ENCODE data around the gene ZBTB8OS.
"Not testable (repeated sequence)": the region's sequence is repeated elsewhere in the genome, so short reads cannot be mapped to it uniquely, and the experiment has no call there.

ZBTB8OS gene

GRCh38 chr1:32650248-32650751 lies at the start of gene ZBTB8OS:
ZBTB8OS (minus strand) TSS chr1:32650550; CDS start chr1:32650529, 21 bp downstream.
- DNase-seq (ENCODE audit: low read depth) = peak; percentile 72

DNA sequence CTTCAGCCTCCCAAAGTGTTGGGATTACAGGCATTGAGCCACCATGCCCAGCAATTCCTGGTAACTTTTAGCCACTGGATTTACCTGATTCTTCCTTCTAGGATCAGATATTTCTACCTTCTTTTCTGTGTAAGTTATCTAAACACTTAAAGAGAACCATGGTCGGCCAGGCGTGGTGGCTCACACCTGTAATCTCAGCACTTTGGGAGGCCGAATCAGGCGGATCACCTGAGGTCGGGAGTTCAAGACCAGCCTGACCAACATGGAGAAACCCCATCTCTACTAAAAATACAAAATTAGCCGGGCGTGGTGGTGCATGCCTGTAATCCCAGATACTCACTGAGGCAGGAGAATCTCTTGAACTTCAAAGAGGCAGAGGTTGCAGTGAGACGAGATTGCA lies 46.6 kb upstream of the ZBTB8OS start:
- DNase-seq (ENCODE audit: low read depth) = not testable (repeated sequence)

GRCh38 chr1:32696041-32696440 lies 45.7 kb upstream of the ZBTB8OS start:
- DNase-seq (ENCODE audit: low read depth) = no peak

- peak; percentile 64 for DNase-seq (ENCODE audit: low read depth)
These were observed 45.0 kb upstream of the ZBTB8OS start for GRCh38 chr1:32695098-32695904.

DNA sequence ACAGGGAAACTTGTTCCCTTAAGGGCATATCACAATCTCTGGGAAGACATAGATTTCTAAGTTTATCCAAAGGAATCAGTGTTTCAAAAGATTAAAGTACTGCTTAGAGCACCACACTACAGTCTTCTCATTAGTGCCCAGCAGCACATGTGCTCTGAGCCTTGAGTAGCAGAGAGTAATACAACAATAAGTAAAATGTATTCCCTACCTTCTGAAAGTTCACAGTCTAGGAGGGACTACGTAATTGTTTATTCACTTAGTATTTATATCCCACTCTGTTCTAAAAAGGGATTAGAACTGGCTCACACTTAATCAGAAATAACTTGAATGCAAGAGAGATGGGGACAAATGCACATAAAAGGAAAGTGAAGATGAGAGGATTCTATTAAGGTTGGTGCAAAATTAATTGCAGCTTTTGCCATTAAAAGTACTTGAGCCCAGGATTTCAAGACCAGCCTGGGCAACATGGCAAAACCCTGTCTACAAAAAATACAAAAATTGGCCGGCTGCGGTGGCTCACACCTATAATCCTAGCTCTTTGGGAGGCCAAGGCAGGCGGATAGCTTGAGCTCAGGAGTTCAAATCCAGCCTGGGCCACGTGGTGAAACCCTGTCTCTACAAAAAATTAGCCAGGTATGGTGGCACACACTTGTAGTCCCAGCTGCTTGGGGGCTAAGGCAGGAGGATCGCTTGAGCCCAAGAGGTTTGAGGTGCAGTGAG lies 43.3 kb upstream of the ZBTB8OS start:
- DNase-seq (ENCODE audit: low read depth) = no peak

DNA sequence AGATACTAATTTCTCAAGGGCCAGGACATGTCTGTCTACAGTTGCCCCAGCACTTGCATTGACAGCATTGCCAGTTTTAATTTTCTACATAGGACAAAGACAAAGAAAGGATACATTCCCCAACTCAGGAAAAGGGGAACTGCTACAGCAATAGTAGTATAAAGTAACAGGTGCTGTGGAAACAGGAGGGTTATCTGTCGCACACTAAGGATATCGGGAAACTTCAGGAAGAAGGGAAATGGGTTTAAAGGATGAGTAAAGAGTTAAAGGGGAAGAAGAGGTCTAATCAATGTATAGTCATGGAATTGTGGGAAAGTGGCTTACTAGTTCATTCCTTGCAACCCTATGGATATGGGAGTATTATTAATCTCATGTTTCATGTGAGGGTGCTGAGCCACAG lies 36.0 kb upstream of the ZBTB8OS start:
- no peak for DNase-seq (ENCODE audit: low read depth)

DNA sequence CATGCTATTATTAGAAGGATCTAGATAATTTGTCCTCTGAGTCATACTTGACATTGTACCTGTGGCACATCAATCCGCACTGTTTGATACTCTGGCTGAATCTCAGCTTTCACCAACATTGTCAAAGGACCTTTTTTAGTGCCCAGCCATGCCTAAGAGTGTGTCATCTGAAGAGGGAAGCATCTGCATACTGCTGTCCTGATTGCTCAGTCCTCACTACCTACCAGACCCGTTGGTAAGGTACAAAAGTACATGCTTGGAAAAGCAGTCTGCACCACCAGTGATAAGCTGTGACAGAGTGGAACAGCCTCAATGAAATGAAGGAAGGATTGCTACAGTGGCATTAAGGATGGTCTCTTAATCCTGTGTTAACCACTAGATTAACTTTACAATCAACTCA lies 35.1 kb upstream of the ZBTB8OS start:
- DNase-seq (ENCODE audit: low read depth) = no peak

- no peak for DNase-seq (ENCODE audit: low read depth)
These were observed 33.9 kb upstream of the ZBTB8OS start for GRCh38 chr1:32684167-32684811.

DNA sequence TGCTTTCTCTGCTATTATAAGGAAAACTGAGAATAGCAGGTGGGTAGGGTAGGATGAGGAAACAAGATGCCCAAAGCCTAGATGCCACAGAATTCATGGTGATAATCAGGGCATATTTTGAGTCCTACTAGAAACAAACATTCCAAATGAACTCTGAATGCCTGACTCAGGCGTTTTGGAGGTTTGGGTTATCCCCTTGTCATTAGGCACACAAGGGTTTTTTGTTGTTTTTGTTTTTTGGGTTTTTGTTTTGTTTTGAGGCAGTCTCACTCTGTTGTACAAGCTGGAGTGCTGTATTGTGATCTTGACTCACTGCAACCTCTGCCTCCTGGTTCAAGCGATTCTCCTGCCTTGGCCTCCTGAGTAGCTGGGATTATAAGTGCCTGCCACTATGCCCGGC lies 33.0 kb upstream of the ZBTB8OS start:
- DNase-seq (ENCODE audit: low read depth) = no peak

- DNase-seq (ENCODE audit: low read depth) = no peak
These were observed 31.6 kb upstream of the ZBTB8OS start for GRCh38 chr1:32681999-32682398.

- no peak for DNase-seq (ENCODE audit: low read depth)
These were observed 31.2 kb upstream of the ZBTB8OS start for GRCh38 chr1:32681509-32681908.

DNA sequence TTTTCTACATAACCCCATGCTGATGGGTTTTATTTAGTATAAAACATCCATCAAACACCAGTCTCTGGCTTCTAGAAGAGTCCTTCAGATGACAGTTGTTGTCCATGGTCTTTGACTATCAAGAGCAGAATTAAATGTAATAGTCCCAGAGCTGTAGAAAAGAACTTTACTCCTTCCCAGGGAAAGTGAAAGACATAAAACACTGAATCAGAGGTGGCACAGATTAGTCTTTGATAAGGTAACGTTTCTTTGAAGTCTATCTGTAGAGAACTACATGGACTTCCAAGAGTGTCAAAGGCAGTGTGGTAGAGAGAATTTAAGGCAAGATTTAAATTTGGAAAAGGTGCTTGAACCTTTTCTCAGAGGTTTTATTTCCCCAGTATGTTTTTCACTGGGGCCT lies 30.3 kb upstream of the ZBTB8OS start:
- DNase-seq (ENCODE audit: low read depth) = no peak

- not testable (repeated sequence) for DNase-seq (ENCODE audit: low read depth)
These were observed 29.6 kb upstream of the ZBTB8OS start for GRCh38 chr1:32679993-32680392.

- DNase-seq (ENCODE audit: low read depth) = no peak
These were observed 26.6 kb upstream of the ZBTB8OS start for GRCh38 chr1:32676945-32677344.

GRCh38 chr1:32668716-32669115 lies 18.4 kb upstream of the ZBTB8OS start:
- DNase-seq (ENCODE audit: low read depth) = not testable (repeated sequence)

- no peak for DNase-seq (ENCODE audit: low read depth)
These were observed 16.7 kb upstream of the ZBTB8OS start for GRCh38 chr1:32666901-32667566.

DNA sequence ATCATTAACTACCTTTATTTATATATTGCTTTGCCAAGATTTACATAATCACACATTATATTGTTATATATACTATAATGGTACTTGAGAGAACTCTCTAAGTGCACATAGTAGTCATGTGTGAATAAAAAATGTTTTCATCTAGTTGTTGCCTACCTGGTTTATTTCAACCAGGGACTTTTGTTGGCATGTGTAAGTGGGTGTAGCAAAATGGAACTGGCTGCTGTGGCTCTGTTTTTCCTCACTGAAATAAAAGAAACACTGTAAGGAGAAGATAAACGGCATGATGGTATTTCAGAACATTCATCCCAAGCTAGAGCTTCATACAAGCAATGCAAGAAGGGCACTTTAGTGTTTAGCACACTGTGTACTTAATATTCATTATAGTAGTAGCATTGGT lies 15.6 kb upstream of the ZBTB8OS start:
- DNase-seq (ENCODE audit: low read depth) = no peak

GRCh38 chr1:32659581-32659980 lies 9.2 kb upstream of the ZBTB8OS start:
- DNase-seq (ENCODE audit: low read depth) = no peak

DNA sequence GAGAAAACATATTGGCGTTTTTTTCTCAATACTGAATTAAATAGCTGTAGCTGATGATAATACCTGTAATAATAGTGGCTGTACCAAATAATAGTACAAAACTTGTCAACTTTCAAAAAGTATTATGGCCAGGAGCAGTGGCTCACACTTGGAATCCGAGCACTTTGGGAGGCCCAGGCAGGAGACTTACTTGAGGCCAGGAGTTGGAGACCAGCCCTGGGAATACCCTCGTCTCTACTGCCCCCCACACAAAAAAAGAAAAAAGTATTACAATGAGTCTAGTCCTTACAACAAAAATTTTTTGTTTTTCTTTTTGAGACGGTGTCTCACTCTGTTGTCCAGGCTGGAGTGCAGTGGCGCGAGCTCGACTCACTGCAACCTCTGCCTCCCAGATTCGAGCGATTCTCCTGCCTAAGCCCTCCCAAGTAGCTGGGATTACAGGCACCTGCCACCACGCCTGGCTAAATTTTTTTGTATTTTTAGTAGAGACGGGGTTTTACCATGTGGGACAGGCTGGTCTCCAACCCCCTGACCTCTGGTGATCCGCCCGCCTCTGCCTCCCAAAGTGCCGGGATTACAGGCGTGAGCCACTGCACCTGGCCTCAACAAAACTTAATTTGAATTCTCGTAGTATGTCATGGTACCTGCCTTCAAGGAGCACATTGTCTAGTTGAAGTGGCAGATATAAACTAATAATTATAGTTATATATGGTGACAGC lies 2.1 kb upstream of the ZBTB8OS start:
- DNase-seq (ENCODE audit: low read depth) = no peak

GRCh38 chr1:32651461-32652073 lies 1.2 kb upstream of the ZBTB8OS start:
- peak; percentile 26 for DNase-seq (ENCODE audit: low read depth)

Data from GM04503 (cell line).